Peyer's patch (tissue), 4 donors: ENCODE data around the gene C19orf47.

Experiments
- POLR2A ChIP-seq, 2 donors: fragments of 450-650 bp; IDR thresholded peaks; one replicate each; pipeline ENCODE4 v1.5.1; 2017; ENCODE audit warnings: antibody characterized with exemption in 2 of 2, mild to moderate bottlenecking in 2 of 2, moderate library complexity in 2 of 2
- TF ChIP-seq, protein P1 (sequence below), 6 experiments: fragments of 450-650 bp in 4 of 6; fragments of 200-600 bp in 2 of 6; sonication (generic) in 1 of 6; IDR thresholded peaks; one replicate each; pipeline ENCODE4 v1.5.1; 2017 to 2019; ENCODE audit warnings: antibody characterized with exemption in 6 of 6, mild to moderate bottlenecking in 3 of 6, moderate library complexity in 1 of 6

DNA sequence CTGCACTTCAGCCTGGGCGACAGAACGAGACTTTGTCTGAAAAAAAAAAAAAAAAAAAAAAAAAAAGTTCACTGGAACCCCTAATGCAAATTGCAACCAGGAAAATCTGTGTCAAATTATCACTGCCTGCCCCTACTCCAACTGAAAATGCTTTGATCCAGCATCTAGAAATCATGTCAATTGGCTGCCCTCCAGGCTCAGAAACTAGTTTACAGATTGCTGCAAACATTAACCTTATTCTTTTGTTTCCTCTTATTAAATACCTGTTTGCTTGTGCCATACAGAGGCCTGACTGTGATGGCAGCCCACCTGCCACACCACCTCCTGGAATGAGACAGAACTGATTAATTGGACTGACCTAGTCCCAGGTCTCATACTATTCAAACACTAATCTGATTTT lies 44.4 kb downstream of the C19orf47 start:
- no peak for TF ChIP-seq POLR2A (IDR thresholded peaks at IDR 0.05)
- TF ChIP-seq, protein P1, sequence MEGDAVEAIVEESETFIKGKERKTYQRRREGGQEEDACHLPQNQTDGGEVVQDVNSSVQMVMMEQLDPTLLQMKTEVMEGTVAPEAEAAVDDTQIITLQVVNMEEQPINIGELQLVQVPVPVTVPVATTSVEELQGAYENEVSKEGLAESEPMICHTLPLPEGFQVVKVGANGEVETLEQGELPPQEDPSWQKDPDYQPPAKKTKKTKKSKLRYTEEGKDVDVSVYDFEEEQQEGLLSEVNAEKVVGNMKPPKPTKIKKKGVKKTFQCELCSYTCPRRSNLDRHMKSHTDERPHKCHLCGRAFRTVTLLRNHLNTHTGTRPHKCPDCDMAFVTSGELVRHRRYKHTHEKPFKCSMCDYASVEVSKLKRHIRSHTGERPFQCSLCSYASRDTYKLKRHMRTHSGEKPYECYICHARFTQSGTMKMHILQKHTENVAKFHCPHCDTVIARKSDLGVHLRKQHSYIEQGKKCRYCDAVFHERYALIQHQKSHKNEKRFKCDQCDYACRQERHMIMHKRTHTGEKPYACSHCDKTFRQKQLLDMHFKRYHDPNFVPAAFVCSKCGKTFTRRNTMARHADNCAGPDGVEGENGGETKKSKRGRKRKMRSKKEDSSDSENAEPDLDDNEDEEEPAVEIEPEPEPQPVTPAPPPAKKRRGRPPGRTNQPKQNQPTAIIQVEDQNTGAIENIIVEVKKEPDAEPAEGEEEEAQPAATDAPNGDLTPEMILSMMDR (IDR thresholded peaks at IDR 0.05) = no peak
